ENCODE results near the gene DPM3. TPM values are rescaled to one million over a fixed set of nuclear protein-coding genes. Genes with fewer than 3 reads are reported as not detected.

Gene DPM3
- total and polyA plus RNA-seq, 9 of the 15 experiments (the other 6 are each of a cell fraction or from before 2014, with no cell fraction given), result 3.7 to 120 (median 36.4) TPM

- no peak for FAIRE-seq
- intact Hi-C loops (cut with micrococcal nuclease) (no loop called here), in situ Hi-C loops (cut with MboI) (no loop called here)
- no TSS peak for BruUV-seq (replicated peaks)
- peak; percentile 35 for ATAC-seq
- H3K9ac ChIP-seq (ENCODE audit: insufficient read depth in 1 of 2, low read depth in 2 of 2, low read length in 2 of 2), result peak overlapping the region in 1 of 2 experiments; percentile 94; a peak in 2 of 4 replicates
- H3K79me2 ChIP-seq (ENCODE audit: control insufficient read depth, insufficient read depth, low read length), result peaks cover 2% of the 10 kb centered on the region; the same call in 1 of the 3 replicates
- no peak overlapping the region for H3K27ac ChIP-seq (ENCODE audit: extremely low read depth, low read depth, low read length)
- H3K4me3 ChIP-seq, result no peak overlapping the region
- peak overlapping the region; percentile 91 for H2AFZ ChIP-seq (ENCODE audit: low read depth, low read length)
- H3K36me3 ChIP-seq (ENCODE audit: control insufficient read depth, insufficient read depth, low read length), result no peaks in the 10 kb centered on the region
- WGBS (ENCODE audit: insufficient coverage, low coverage, missing lambda C conversion rate), result 61% methylated on average over 35 of the region's 53 CpGs
- no peaks in the 10 kb centered on the region for H3K27me3 ChIP-seq (ENCODE audit: control insufficient read depth in 2 of 2, insufficient read depth in 2 of 2, low read length in 2 of 2)
- no peaks in the 10 kb centered on the region for H3K9me1 ChIP-seq (ENCODE audit: control insufficient read depth, insufficient read depth, low read length)
- CTCF ChIA-PET (ENCODE audit: low intra/inter-chr PET ratio), result no interaction called here
- peaks cover 44 to 58% of the 10 kb centered on the region in 2 experiments for H3K4me1 ChIP-seq (replicated peaks in 1 of 2; ENCODE audit: control insufficient read depth in 2 of 2, insufficient read depth in 2 of 2, low read length in 2 of 2)
- H3K9me3 ChIP-seq (replicated peaks; ENCODE audit: control insufficient read depth, insufficient read depth, low read depth, low read length), result no peaks in the 10 kb centered on the region
- no peak overlapping the region; the same call in 1 of the 2 replicates for H3K4me2 ChIP-seq (ENCODE audit: insufficient read depth, low read length)
- H4K20me1 ChIP-seq (replicated peaks; ENCODE audit: control insufficient read depth, insufficient read depth, low read length), result no peaks in the 10 kb centered on the region
- DNase-seq (ENCODE audit: extremely low read depth in 1 of 4, low spot score in 3 of 4), result peak in 1 of 4 experiments; percentile 37
- POLR2A ChIA-PET, result interaction anchor here (0.7 to 1.1 kb wide), 2 partner anchors 15 to 18 kb away, joined by 3 read pairs; no protein-coding TSS in a partner anchor
- TF ChIP-seq, protein P1, sequence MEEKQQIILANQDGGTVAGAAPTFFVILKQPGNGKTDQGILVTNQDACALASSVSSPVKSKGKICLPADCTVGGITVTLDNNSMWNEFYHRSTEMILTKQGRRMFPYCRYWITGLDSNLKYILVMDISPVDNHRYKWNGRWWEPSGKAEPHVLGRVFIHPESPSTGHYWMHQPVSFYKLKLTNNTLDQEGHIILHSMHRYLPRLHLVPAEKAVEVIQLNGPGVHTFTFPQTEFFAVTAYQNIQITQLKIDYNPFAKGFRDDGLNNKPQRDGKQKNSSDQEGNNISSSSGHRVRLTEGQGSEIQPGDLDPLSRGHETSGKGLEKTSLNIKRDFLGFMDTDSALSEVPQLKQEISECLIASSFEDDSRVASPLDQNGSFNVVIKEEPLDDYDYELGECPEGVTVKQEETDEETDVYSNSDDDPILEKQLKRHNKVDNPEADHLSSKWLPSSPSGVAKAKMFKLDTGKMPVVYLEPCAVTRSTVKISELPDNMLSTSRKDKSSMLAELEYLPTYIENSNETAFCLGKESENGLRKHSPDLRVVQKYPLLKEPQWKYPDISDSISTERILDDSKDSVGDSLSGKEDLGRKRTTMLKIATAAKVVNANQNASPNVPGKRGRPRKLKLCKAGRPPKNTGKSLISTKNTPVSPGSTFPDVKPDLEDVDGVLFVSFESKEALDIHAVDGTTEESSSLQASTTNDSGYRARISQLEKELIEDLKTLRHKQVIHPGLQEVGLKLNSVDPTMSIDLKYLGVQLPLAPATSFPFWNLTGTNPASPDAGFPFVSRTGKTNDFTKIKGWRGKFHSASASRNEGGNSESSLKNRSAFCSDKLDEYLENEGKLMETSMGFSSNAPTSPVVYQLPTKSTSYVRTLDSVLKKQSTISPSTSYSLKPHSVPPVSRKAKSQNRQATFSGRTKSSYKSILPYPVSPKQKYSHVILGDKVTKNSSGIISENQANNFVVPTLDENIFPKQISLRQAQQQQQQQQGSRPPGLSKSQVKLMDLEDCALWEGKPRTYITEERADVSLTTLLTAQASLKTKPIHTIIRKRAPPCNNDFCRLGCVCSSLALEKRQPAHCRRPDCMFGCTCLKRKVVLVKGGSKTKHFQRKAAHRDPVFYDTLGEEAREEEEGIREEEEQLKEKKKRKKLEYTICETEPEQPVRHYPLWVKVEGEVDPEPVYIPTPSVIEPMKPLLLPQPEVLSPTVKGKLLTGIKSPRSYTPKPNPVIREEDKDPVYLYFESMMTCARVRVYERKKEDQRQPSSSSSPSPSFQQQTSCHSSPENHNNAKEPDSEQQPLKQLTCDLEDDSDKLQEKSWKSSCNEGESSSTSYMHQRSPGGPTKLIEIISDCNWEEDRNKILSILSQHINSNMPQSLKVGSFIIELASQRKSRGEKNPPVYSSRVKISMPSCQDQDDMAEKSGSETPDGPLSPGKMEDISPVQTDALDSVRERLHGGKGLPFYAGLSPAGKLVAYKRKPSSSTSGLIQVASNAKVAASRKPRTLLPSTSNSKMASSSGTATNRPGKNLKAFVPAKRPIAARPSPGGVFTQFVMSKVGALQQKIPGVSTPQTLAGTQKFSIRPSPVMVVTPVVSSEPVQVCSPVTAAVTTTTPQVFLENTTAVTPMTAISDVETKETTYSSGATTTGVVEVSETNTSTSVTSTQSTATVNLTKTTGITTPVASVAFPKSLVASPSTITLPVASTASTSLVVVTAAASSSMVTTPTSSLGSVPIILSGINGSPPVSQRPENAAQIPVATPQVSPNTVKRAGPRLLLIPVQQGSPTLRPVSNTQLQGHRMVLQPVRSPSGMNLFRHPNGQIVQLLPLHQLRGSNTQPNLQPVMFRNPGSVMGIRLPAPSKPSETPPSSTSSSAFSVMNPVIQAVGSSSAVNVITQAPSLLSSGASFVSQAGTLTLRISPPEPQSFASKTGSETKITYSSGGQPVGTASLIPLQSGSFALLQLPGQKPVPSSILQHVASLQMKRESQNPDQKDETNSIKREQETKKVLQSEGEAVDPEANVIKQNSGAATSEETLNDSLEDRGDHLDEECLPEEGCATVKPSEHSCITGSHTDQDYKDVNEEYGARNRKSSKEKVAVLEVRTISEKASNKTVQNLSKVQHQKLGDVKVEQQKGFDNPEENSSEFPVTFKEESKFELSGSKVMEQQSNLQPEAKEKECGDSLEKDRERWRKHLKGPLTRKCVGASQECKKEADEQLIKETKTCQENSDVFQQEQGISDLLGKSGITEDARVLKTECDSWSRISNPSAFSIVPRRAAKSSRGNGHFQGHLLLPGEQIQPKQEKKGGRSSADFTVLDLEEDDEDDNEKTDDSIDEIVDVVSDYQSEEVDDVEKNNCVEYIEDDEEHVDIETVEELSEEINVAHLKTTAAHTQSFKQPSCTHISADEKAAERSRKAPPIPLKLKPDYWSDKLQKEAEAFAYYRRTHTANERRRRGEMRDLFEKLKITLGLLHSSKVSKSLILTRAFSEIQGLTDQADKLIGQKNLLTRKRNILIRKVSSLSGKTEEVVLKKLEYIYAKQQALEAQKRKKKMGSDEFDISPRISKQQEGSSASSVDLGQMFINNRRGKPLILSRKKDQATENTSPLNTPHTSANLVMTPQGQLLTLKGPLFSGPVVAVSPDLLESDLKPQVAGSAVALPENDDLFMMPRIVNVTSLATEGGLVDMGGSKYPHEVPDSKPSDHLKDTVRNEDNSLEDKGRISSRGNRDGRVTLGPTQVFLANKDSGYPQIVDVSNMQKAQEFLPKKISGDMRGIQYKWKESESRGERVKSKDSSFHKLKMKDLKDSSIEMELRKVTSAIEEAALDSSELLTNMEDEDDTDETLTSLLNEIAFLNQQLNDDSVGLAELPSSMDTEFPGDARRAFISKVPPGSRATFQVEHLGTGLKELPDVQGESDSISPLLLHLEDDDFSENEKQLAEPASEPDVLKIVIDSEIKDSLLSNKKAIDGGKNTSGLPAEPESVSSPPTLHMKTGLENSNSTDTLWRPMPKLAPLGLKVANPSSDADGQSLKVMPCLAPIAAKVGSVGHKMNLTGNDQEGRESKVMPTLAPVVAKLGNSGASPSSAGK (IDR thresholded peaks at IDR 0.05), result peak; percentile 25; the same call in 1 of the 2 replicates
- no peak for TF ChIP-seq ARNT (IDR thresholded peaks at IDR 0.05)
- TF ChIP-seq ZNF24 (IDR thresholded peaks at IDR 0.05), result no peak
- no peak for TF ChIP-seq TCF15 (CRISPR knock-in tag; IDR thresholded peaks at IDR 0.05)
- TF ChIP-seq HDAC3 (IDR thresholded peaks at IDR 0.05; ENCODE audit: borderline replicate concordance, partially characterized antibody), result no peak
- TF ChIP-seq DIDO1 (tag; IDR thresholded peaks at IDR 0.05; ENCODE audit: low read depth), result no peak
- 0 out of 4 replicates have a peak, but pooled peaks of 1 of the 2 experiments have one; percentile 34 for TF ChIP-seq NRF1 (conservative IDR thresholded peaks at IDR 0.05 in 1 of 2, IDR thresholded peaks at IDR 0.05 in 1 of 2)
- no peak for TF ChIP-seq EHMT2 (IDR thresholded peaks at IDR 0.05)
- no peak for TF ChIP-seq ZNF431 (CRISPR knock-in tag; IDR thresholded peaks at IDR 0.05)
- TF ChIP-seq KLF6 (CRISPR knock-in tag; IDR thresholded peaks at IDR 0.05; ENCODE audit: borderline replicate concordance), result no peak
- no peak for TF ChIP-seq NR1H2 (CRISPR knock-in tag; IDR thresholded peaks at IDR 0.05)
Observed at GRCh38 chr1:155125946-155126555, 14.3 kb downstream of the DPM3 start.

Measured in K562 (cell line).